PC-9 (cell line): ENCODE results near the gene ARHGAP8.

Source experiments
- EZH2 ChIP-seq: fragments of 200-600 bp; sonication (generic); IDR thresholded peaks from 2 replicates; pipeline ENCODE4 v1.8.0; 2017; ENCODE audit warnings: antibody characterized with exemption, low read depth
- TF ChIP-seq, protein P1 (sequence below): fragments of 200-600 bp; sonication (generic); conservative IDR thresholded peaks from 2 replicates; pipeline ENCODE4 v1.6.1; 2017; ENCODE audit warnings: mixed run types, antibody characterized with exemption, mild to moderate bottlenecking, moderate library complexity

DNA sequence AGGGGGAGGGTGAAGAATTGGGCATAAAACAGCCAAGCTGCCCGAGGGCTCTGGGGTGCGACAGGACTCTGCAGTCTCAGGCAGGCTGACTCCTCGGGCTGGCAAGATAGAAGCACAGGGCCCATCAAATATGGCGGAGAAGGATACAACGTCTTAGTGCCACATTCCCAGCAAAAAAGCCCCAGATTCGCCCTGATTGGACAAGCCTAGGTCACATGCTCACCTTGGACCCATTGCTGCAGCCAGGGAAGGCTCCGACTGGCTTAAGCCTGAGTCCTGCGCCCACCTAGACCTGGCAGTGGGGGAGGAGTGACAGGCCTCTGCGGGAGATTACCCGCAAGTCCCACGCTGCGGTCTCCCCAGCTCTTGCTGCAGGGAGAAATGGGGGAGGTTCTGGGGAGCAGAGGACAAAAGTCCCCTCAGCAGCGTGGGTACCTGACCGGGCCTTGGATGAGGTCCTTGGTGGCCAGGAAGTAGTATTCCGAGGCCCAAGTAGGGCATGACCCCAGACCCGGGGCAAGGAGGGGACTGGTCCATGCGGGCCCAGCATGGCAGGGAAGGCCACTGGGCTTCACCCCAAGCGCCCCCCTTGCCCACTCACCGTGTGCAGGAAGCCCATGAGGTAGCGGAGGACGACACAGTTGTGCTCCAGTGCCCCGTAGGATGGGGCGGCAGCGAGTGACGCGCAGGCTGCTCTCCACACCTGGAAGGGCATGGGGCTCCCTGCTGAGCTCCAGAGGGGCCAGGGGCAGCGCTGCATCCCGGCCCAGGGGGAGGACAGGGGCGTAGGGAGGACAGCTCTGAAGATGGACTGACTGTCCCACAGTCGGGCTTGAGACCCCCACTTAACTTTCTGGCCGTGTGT is 113.0 kb downstream of the ARHGAP8 start:
- TF ChIP-seq, protein P1, sequence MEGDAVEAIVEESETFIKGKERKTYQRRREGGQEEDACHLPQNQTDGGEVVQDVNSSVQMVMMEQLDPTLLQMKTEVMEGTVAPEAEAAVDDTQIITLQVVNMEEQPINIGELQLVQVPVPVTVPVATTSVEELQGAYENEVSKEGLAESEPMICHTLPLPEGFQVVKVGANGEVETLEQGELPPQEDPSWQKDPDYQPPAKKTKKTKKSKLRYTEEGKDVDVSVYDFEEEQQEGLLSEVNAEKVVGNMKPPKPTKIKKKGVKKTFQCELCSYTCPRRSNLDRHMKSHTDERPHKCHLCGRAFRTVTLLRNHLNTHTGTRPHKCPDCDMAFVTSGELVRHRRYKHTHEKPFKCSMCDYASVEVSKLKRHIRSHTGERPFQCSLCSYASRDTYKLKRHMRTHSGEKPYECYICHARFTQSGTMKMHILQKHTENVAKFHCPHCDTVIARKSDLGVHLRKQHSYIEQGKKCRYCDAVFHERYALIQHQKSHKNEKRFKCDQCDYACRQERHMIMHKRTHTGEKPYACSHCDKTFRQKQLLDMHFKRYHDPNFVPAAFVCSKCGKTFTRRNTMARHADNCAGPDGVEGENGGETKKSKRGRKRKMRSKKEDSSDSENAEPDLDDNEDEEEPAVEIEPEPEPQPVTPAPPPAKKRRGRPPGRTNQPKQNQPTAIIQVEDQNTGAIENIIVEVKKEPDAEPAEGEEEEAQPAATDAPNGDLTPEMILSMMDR, result no peak
- no peak for TF ChIP-seq EZH2
